HG02571 (cell line): ENCODE results near the gene IL15RA.
"Not testable (repeated sequence)": the region's sequence is repeated elsewhere in the genome, so short reads cannot be mapped to it uniquely, and the experiment has no call there.

ENCODE experiments used
- ATAC-seq: cut with Tn5 transposase; IDR thresholded peaks from one replicate; pipeline ENCODE4 v1.9.1; 2021; ENCODE audit warnings: mild to moderate bottlenecking, moderate library complexity; ENCODE audit not compliant: unreplicated experiment

Gene IL15RA

DNA sequence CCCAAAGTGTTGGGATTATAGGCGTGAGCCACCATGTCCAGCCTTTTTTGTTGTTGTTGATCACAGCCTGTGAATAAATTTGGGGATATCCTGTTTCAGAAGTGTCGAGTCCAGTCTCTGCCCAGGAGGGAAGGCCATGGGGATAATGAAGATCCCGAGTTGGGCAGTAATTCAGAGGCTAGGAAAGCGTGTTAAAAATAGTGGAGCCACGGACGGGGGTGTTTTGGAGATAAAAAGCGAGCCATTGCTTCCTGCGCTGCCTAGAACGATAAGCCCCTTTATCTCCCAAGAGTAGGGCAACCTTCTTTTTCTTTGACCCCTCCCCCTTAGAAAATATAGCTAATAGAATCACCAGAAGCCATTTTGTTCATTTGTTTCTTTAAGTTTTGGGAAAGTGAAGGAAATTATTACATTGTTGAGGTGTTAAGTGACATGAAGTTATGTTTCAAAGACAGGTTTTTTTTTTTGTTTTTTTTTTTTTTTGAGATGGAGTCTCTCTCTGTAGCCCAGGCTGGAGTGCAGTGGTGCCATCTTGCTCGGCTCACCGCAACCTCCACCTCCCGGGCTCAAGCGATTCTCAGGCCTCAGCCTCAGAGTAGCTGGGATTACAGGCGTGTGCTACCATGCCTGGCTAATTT lies 43.3 kb downstream of the IL15RA start:
- ATAC-seq = no peak

GRCh38 chr10:5932345-5932744 lies 45.0 kb downstream of the IL15RA start:
- ATAC-seq = no peak

- no peak for ATAC-seq
These were observed 47.1 kb downstream of the IL15RA start for GRCh38 chr10:5930272-5930671.

- no peak for ATAC-seq
These were observed 47.9 kb downstream of the IL15RA start for GRCh38 chr10:5929442-5929841.

GRCh38 chr10:5927306-5927705 lies 50.0 kb downstream of the IL15RA start:
- ATAC-seq = no peak

DNA sequence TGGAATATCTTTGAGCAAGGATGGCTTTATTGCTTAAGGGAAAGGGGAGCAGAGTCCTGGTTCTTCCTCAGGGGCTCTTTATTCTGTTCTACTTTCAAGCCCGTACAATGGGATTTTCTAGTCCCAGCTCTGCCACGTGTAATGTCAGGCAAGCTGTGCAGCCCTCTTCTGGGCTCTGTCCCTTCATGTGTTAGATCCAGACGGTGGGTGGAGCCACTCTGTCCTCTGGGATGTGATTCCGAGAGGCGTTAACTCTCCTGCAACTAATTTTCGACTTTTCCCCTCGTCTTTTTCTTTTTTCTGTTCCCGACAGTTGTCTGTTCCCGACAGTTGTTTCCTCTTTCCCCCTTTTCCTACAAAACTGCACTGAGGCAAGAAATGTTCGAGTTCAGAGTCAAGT lies 52.5 kb downstream of the IL15RA start:
- ATAC-seq = no peak

GRCh38 chr10:5921746-5922145 lies 55.6 kb downstream of the IL15RA start:
- no peak for ATAC-seq

DNA sequence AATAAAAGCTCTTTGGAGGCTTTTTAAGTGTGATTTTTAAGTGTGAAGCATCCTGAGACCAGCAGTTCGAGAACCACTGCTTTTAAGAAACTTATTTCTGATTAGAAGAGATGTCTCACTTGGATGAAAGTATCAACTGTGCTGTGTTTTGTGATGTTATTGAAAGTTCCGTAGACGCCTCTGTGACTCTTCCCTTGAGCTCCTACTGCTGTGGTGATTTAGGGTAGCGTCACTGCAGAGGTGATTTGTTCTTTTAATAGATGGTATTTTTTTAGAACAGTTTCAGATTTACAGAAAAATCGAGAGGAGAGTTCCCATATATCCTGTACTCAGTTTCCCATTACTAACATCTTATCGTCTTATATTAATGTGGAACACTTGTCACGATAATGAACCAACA lies 57.8 kb downstream of the IL15RA start:
- no peak for ATAC-seq

- ATAC-seq = no peak
These were observed 58.6 kb downstream of the IL15RA start for GRCh38 chr10:5918763-5919162.

DNA sequence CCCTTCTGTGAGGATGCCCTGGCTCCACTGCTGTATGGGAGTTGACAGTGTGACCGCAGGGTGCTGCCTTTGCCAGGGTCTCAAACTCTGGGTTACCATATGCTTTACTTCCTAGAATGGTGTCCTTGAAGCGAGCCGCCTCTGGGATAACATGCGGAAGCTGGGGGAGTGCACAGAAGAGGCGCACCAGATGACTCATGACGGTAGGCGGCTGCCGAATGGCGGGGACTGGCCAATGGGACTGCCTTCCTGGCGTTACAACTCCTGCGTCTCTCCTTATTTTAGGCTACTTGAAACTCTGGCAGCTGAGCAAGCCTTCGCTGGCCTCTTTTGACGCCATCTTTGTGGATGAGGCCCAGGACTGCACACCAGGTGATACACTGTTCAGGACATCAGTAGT lies 60.0 kb downstream of the IL15RA start:
- no peak for ATAC-seq

DNA sequence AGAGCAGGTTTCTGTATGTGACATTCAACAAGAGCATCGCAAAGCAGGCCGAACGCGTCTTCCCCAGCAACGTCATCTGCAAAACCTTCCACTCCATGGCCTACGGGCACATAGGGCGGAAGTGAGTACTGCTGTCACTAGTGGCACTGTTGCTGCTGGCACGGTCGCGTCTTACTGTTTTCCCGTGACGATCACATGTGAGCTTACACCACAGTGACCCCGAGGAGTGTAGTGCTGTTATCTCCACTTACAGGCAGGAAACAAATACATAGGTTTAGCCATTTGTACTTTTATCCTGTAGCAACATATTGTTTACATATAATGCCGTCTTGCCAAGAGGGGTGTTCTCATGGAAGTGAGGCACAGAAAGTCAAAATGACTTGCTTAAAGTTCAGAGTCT lies 61.9 kb downstream of the IL15RA start:
- ATAC-seq = no peak

GRCh38 chr10:5913736-5914135 lies 63.6 kb downstream of the IL15RA start:
- ATAC-seq = no peak

- no peak for ATAC-seq
These were observed 65.7 kb downstream of the IL15RA start for GRCh38 chr10:5911670-5912069.

GRCh38 chr10:5910323-5911100 lies 66.8 kb downstream of the IL15RA start:
- no peak for ATAC-seq

- ATAC-seq = not testable (repeated sequence)
These were observed 68.7 kb downstream of the IL15RA start for GRCh38 chr10:5908676-5909075.

DNA sequence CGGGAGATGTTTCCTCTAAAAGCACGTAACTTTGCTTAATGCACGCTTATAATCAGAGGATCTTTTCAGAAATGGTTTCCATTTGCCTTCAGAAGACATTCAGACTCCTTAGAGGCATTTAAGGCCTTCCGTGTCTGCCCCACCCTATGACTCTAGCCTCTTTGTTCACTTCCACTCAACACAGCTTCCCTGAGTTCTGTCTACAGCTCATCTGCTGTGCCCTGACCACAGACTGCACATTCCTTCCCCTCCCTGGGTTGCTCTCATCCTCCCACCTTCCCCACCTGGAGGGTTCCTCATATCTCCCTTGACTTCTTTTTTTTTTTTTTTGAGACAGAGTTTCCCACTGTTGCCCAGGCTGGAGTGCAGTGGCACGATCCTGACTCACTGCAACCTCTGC lies 70.7 kb downstream of the IL15RA start:
- no peak for ATAC-seq

DNA sequence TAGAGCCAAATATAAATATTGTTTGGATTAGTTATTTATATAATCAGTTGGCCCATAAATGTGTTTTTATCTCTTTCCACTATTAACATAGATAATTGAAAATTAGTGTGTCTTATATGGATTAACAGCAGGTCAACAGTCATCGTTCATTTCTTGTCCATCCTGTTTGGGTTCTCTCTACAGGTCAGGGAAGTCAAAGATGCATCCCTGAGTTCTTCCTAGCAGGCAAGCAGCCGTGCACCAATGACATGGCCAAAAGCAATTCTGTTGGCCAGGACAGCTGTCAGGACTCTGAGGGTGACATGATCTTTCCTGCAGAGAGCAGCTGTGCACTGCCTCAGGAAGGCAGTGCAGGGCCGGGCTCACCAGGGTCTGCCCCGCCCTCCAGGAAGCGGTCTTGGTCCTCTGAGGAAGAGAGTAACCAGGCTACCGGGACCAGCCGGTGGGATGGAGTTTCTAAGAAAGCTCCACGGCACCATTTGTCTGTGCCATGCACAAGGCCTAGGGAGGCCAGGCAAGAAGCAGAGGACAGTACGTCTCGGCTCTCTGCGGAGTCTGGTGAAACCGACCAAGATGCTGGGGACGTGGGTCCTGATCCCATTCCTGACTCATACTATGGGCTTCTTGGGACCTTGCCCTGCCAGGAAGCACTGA lies 71.4 kb downstream of the IL15RA start:
- no peak for ATAC-seq

- ATAC-seq = peak; percentile 89
These were observed 73.1 kb downstream of the IL15RA start for GRCh38 chr10:5904227-5904626.

GRCh38 chr10:5903563-5903962 lies 73.8 kb downstream of the IL15RA start:
- no peak for ATAC-seq

DNA sequence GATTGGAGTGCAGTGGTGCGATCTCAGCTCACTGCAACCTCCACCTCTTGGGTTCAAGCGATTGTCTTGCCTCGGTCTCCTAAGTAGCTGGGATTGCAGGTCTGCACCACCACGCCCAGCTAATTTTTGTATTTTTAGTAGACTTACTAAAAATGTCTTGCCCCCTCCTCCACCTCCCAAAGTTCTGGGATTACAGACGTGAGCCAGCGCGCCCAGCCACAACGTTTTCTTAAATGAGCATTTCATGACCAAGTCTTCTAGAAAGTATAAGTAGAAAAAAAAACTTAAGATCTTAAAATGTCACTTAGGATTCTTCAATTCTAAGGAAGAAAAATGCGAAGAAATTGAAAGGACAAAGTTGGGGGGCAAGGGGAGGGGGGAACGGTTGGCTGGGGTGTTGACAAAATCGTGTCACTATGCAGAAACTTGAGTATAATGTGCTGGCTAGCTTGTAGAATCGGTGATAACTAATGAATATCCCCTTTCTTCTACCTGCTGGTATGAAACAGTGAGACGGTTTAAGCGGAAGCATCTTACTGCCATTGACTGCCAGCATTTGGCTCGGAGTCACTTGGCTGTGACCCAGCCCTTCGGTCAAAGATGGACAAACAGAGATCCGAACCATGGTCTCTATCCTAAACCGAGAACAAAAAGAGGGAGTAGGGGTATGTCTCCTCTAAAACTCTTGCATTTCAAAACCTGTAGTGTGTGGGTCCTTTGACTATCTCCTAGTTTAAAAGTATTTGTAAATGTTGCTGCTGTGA lies 74.7 kb downstream of the IL15RA start:
- no peak for ATAC-seq
